CD14-positive monocyte (primary cell): ENCODE results near the gene GJA5. TPM values are rescaled to one million over a fixed set of nuclear protein-coding genes. Genes with fewer than 3 reads are reported as not detected.
A peak's percentile ranks its signal among the peaks of the same experiment; 100 is the strongest.

Experiments used
- DNase-seq, 3 donors: peaks; one replicate each; pipeline ENCODE4 v3.0.0-alpha.2; 2011 to 2022
- H2AFZ ChIP-seq: 2 replicates; pipeline ENCODE4 v1.6.0; 2012; ENCODE audit warnings: mild to moderate bottlenecking, low read depth, low read length, inconsistent platforms; ENCODE audit not compliant: insufficient read depth, poor library complexity, severe bottlenecking
- H3K27ac ChIP-seq, 2 donors: 1 replicate in 1 of 2; 2 replicates in 1 of 2; pipeline ENCODE4 v1.5.1; 2012 to 2013; ENCODE audit warnings: low read length in 2 of 2, control low read depth in 1 of 2, inconsistent platforms in 1 of 2, low read depth in 1 of 2, mild to moderate bottlenecking in 1 of 2
- H3K27me3 ChIP-seq, 2 donors: one replicate each; pipeline versions ENCODE4 v1.6.0 to v1.6.1; 2011 to 2013; ENCODE audit warnings: low read length in 2 of 2; ENCODE audit not compliant: control insufficient read depth in 2 of 2, insufficient read depth in 2 of 2
- H3K36me3 ChIP-seq, 2 donors: replicated peaks in 1 of 2; 1 replicate in 1 of 2; 2 replicates in 1 of 2; pipeline versions ENCODE4 v1.5.1 to v1.6.1; 2012 to 2013; ENCODE audit warnings: low read length in 2 of 2, control low read depth in 1 of 2, inconsistent platforms in 1 of 2, mild to moderate bottlenecking in 1 of 2; ENCODE audit not compliant: insufficient read depth in 2 of 2, control insufficient read depth in 1 of 2
- H3K4me1 ChIP-seq, 2 donors: 1 replicate in 1 of 2; 2 replicates in 1 of 2; pipeline versions ENCODE4 v1.5.1 to v1.6.1; 2012 to 2013; ENCODE audit warnings: low read length in 2 of 2, control low read depth in 1 of 2, inconsistent platforms in 1 of 2, mild to moderate bottlenecking in 1 of 2, moderate library complexity in 1 of 2; ENCODE audit not compliant: insufficient read depth in 2 of 2, control insufficient read depth in 1 of 2
- H3K4me2 ChIP-seq: replicated peaks from 2 replicates; pipeline ENCODE3; 2012; ENCODE audit warnings: low read length, moderate library complexity, mild to moderate bottlenecking; ENCODE audit not compliant: poor library complexity, severe bottlenecking; ENCODE audit errors: extremely low read depth
- H3K4me3 ChIP-seq, 3 experiments: fragments of 200-600 bp in 1 of 3; sonication (generic) in 1 of 3; replicated peaks in 1 of 3; 1 replicate in 2 of 3; 2 replicates in 1 of 3; pipeline ENCODE4 v1.5.1; 2011 to 2013; ENCODE audit warnings: low read length in 3 of 3, mild to moderate bottlenecking in 3 of 3, control low read depth in 2 of 3, low read depth in 2 of 3, inconsistent platforms in 1 of 3, moderate library complexity in 1 of 3
- H3K79me2 ChIP-seq: 2 replicates; pipeline ENCODE4 v1.6.0; 2012; ENCODE audit warnings: mild to moderate bottlenecking, control low read depth, inconsistent platforms, low read length, moderate library complexity; ENCODE audit not compliant: insufficient read depth
- H3K9ac ChIP-seq: 2 replicates; pipeline ENCODE4 v1.6.0; 2017; ENCODE audit warnings: low read length, mild to moderate bottlenecking; ENCODE audit not compliant: insufficient read depth, poor library complexity, severe bottlenecking
- H3K9me3 ChIP-seq, 2 donors: replicated peaks in 1 of 2; 1 replicate in 1 of 2; 2 replicates in 1 of 2; pipeline versions ENCODE4 v1.5.1 to v1.6.1; 2012 to 2013; ENCODE audit warnings: low read length in 2 of 2, control low read depth in 1 of 2; ENCODE audit not compliant: control insufficient read depth in 1 of 2, insufficient read depth in 1 of 2
- H4K20me1 ChIP-seq: 2 replicates; pipeline ENCODE4 v1.6.0; 2012; ENCODE audit warnings: mild to moderate bottlenecking, low read length, control low read depth, moderate library complexity; ENCODE audit not compliant: insufficient read depth
- H3K27ac Mint-ChIP-seq, 7 donors: one replicate each; pipeline ENCODE4 v1.8.0; 2020; ENCODE audit warnings: mild to moderate bottlenecking in 7 of 7, mixed read lengths in 7 of 7, moderate library complexity in 6 of 7, inconsistent platforms in 2 of 7
- H3K27me3 Mint-ChIP-seq, 3 donors: one replicate each; pipeline ENCODE4 v1.8.0; 2021 to 2022; ENCODE audit warnings: low read depth in 3 of 3, mild to moderate bottlenecking in 3 of 3, mixed read lengths in 3 of 3, moderate library complexity in 3 of 3, inconsistent platforms in 1 of 3
- H3K36me3 Mint-ChIP-seq, 2 donors: one replicate each; pipeline ENCODE4 v1.8.0; 2020; ENCODE audit warnings: mixed read lengths in 2 of 2, inconsistent platforms in 1 of 2, mild to moderate bottlenecking in 1 of 2
- H3K4me1 Mint-ChIP-seq: one replicate; pipeline ENCODE4 v1.8.0; 2020; ENCODE audit warnings: mild to moderate bottlenecking, mixed read lengths
- H3K4me3 Mint-ChIP-seq, 2 donors: one replicate each; pipeline ENCODE4 v1.8.0; 2020; ENCODE audit warnings: mild to moderate bottlenecking in 2 of 2, mixed read lengths in 2 of 2, moderate library complexity in 1 of 2
- H3K9me3 Mint-ChIP-seq, 7 donors: one replicate each; pipeline ENCODE4 v1.8.0; 2020 to 2022; ENCODE audit warnings: mixed read lengths in 7 of 7, mild to moderate bottlenecking in 6 of 7, moderate library complexity in 6 of 7, inconsistent platforms in 2 of 7
- WGBS: methylation state at CpG from one replicate; pipeline ENCODE4 v1.1.5; 2013; ENCODE audit warnings: missing lambda C conversion rate; ENCODE audit not compliant: insufficient coverage; 5-methylcytosine and 5-hydroxymethylcytosine counted together
- intact Hi-C, 2 donors: fragments of 100-400 bp; cut with micrococcal nuclease; formaldehyde crosslinking; loops; one replicate each; pipeline versions ENCODE4 v1.15.0 to v1.15.1; 2023
- polyA plus RNA-seq, 3 donors: library from polyadenylated mRNA; depleted of rRNA in 1 of 3; unstranded in 2 of 3; stranded (reverse) in 1 of 3; fragments of 300-500 nt in 2 of 3; fragments of >200 nt in 1 of 3; fragmentation: Illumina TruSeq in 2 of 3; gene quantifications; 1 replicate in 2 of 3; 2 replicates in 1 of 3; pipeline ENCODE4 v1.2.3, GENCODE V29; 2012 to 2021
- TF ChIP-seq, protein P1 (sequence below): fragments of 200-600 bp; IDR thresholded peaks from one replicate; pipeline ENCODE4 v1.8.0; 2022; ENCODE audit warnings: antibody characterized with exemption, mild to moderate bottlenecking

The GJA5 gene
- polyA plus RNA-seq, 3 donors: not detected

- H3K4me3 Mint-ChIP-seq: no peak overlapping the region
- Histone ChIP-seq H3K27me3 (no peaks in the 10 kb centered on the region), H3K4me2 (no peak overlapping the region), H3K9ac (no peak overlapping the region), H3K36me3 (no peaks in the 10 kb centered on the region), H3K79me2 (no peaks in the 10 kb centered on the region), H3K4me1 (no peaks in the 10 kb centered on the region), H2AFZ (no peak overlapping the region), H3K9me3 (no peaks in the 10 kb centered on the region), H3K27ac (no peak overlapping the region), H3K4me3 (no peak overlapping the region), H4K20me1 (no peaks in the 10 kb centered on the region)
- H3K27me3 Mint-ChIP-seq: peaks cover 0 to 2% (median 2%) of the 10 kb centered on the region in 3 donors
- H3K4me1 Mint-ChIP-seq: peaks cover 7% of the 10 kb centered on the region
- no peaks in the 10 kb centered on the region for H3K36me3 Mint-ChIP-seq
- WGBS: 63% methylated on average over 4 of the region's 6 CpGs
- peaks cover 0 to 4% (median 0%) of the 10 kb centered on the region in 7 donors for H3K9me3 Mint-ChIP-seq
- H3K27ac Mint-ChIP-seq: no peak overlapping the region
- TF ChIP-seq, protein P1, sequence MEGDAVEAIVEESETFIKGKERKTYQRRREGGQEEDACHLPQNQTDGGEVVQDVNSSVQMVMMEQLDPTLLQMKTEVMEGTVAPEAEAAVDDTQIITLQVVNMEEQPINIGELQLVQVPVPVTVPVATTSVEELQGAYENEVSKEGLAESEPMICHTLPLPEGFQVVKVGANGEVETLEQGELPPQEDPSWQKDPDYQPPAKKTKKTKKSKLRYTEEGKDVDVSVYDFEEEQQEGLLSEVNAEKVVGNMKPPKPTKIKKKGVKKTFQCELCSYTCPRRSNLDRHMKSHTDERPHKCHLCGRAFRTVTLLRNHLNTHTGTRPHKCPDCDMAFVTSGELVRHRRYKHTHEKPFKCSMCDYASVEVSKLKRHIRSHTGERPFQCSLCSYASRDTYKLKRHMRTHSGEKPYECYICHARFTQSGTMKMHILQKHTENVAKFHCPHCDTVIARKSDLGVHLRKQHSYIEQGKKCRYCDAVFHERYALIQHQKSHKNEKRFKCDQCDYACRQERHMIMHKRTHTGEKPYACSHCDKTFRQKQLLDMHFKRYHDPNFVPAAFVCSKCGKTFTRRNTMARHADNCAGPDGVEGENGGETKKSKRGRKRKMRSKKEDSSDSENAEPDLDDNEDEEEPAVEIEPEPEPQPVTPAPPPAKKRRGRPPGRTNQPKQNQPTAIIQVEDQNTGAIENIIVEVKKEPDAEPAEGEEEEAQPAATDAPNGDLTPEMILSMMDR: no peak
- intact Hi-C loops: no loop called here
- DNase-seq: no peak
Measured at GRCh38 chr1:147804942-147805723, 44.7 kb upstream of the GJA5 start.

GRCh38 chr1:147800804-147801203 is 40.4 kb upstream of the GJA5 start:
- WGBS: no CpG with 5 or more reads among the region's 2 CpGs
- DNase-seq: peak in 1 of 3 donors; percentile 19
- Mint-ChIP-seq H3K36me3 (no peaks in the 10 kb centered on the region), H3K27ac (no peak overlapping the region), H3K9me3 (peaks cover 0 to 4% (median 0%) of the 10 kb centered on the region in 7 donors), H3K4me1 (peaks cover 7% of the 10 kb centered on the region), H3K27me3 (peaks cover 0 to 8% (median 5%) of the 10 kb centered on the region in 3 donors), H3K4me3 (no peak overlapping the region)
- no peaks in the 10 kb centered on the region for H4K20me1 ChIP-seq
- H2AFZ ChIP-seq: no peak overlapping the region
- H3K36me3 ChIP-seq: no peaks in the 10 kb centered on the region
- no peak overlapping the region for H3K4me2 ChIP-seq
- H3K9me3 ChIP-seq: no peaks in the 10 kb centered on the region
- no peaks in the 10 kb centered on the region for H3K27me3 ChIP-seq
- no peaks in the 10 kb centered on the region for H3K4me1 ChIP-seq
- TF ChIP-seq, protein P1: no peak
- intact Hi-C loops: no loop called here
- H3K9ac ChIP-seq: no peak overlapping the region
- no peak overlapping the region for H3K4me3 ChIP-seq
- no peaks in the 10 kb centered on the region for H3K79me2 ChIP-seq
- no peak overlapping the region for H3K27ac ChIP-seq
